Ishikawa (cell line): ENCODE data around the gene AGAP3.

Experiments
- CREB1 ChIP-seq: IDR thresholded peaks from 2 replicates; pipeline ENCODE4 v1.6.1; 2012; ENCODE audit warnings: low read depth
- EGR1 ChIP-seq: IDR thresholded peaks from 2 replicates; pipeline ENCODE4 v1.6.1; 2012
- MAX ChIP-seq: IDR thresholded peaks from 2 replicates; pipeline ENCODE4 v1.6.1; 2012
- NFIC ChIP-seq: IDR thresholded peaks from 2 replicates; pipeline ENCODE4 v1.6.1; 2012
- TAF1 ChIP-seq: IDR thresholded peaks from 2 replicates; pipeline ENCODE4 v1.6.1; 2012; ENCODE audit warnings: low read depth, mild to moderate bottlenecking

- TF ChIP-seq CREB1 (no peak), TAF1 (no peak), MAX (no peak), NFIC (no peak), EGR1 (no peak)
Measured at GRCh38 chr7:151191544-151191943, 105.3 kb downstream of the AGAP3 start.
